ENCODE data around the gene SSB.
"Not testable (repeated sequence)": the region's sequence is repeated elsewhere in the genome, so short reads cannot be mapped to it uniquely, and the experiment has no call there.

Gene SSB

GRCh38 chr2:169790581-169790980, 8.1 kb upstream of the SSB start:
- DNase-seq, result no peak

DNA sequence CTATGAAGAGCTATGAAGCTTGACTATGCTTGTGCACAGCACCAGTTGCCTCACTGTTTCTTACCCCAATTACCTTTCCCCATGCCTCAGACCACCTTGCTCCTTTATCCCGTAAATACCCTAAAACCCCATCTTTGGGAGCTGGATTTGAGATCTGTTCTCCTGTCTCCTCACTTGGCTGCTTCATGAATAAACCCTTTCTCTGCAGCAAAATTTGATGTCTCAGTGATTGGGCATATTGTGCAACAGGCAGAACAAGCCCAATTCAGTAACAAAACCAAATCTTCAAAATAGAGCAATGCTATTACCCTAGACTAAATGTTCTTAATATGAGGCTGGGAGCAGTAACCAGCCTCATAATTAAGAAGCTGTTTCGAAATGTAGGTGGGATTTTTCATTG, 3.5 kb upstream of the SSB start:
- DNase-seq, result no peak

- DNase-seq, result no peak
These were observed 2.2 kb upstream of the SSB start for GRCh38 chr2:169796441-169796840.

DNA sequence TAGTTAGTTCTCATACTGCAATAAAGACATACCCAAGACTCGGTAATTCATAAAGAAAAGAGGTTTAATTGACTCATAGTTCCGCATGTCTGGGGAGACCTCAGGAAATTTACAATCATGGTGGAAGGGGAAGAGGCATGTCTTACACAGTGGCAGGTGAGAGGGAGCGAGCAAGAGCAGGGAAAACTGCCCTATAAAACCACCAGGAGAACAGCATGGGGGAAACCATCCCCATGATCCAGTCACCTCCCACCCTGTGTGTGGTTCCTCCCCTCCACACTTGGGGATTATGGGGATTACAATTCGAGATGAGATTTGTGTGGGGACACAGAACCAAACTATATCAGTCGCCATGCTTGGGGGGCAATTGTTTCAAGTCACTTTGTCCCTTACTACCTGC, 1.1 kb upstream of the SSB start:
- no peak for DNase-seq

GRCh38 chr2:169798397-169798717, 314 bp upstream of the SSB start:
- DNase-seq, result no peak

DNA sequence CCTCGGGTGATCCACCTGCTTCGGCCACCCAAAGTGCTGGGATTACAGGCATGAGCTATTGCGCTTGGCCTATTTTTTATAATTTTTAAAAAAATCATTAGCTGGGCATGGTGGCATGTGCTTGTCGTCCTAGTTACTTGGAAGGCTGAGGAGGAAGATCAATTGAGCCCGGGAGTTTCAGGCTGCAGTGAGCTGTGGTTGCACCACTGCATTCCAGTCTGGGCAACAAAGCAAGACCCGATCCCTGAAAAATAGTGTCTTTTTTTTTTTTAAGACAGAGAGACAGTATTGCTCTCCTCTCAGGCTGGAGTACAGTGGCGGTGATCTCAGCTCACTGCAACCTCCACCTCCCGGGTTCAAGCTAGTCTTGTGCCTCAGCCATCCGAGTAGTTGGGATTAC, 4.8 kb downstream of the SSB start:
- DNase-seq, result no peak

DNA sequence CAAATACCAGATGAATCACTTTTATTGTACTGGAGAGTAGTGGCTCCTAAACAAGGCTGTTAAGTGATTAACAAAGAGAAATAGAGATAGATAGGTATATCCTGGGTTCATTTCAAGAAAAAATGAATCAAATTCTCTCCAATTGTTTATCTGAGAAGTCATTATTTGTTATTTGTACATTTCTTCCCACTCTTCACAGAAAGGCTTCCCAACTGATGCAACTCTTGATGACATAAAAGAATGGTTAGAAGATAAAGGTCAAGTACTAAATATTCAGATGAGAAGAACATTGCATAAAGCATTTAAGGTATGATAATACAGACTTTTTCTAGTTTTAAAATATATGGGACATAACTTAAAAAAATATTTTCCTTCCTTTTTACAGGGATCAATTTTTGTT, 7.9 kb downstream of the SSB start:
- peak; percentile 30 for DNase-seq

DNA sequence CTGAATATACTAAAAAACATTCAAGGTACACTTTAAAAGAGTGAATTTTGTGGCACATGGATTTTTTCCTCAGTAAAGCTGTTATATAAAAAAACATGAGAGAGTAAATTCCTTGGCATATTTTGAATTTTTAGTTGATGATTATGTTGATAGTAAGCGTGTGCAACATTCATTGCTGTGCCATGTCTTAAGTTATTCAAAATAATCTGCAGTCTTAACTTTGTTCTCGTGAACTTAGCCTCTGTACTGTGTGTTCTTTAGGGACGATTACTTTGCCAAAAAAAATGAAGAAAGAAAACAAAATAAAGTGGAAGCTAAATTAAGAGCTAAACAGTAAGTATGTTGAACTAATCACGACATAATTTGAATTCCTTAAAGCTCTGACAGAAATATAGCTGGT, 9.6 kb downstream of the SSB start:
- DNase-seq, result no peak

GRCh38 chr2:169815849-169816248, 17.2 kb downstream of the SSB start:
- no peak for DNase-seq

- DNase-seq, result not testable (repeated sequence)
These were observed 18.3 kb downstream of the SSB start for GRCh38 chr2:169816961-169817360.

- DNase-seq, result not testable (repeated sequence)
These were observed 18.7 kb downstream of the SSB start for GRCh38 chr2:169817369-169817768.

DNA sequence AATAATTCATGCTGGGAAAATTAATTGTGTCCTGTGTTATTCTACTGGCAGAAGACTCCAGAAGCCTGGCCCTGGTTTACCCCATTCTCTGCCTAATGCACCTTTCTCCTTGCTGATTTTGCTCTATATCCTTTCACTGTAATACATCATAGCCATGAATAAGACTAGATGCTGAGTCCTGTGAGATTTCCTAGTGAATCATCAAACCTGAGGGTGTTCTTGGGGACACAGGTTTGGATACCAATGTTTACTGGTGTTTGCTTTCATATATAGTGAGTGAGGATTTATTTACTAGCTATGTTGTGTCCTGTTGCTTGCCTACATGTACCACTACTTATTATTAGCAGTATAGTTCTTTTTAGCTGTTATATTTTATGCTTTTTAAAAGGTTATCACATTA, 19.6 kb downstream of the SSB start:
- DNase-seq, result no peak

- no peak for DNase-seq
These were observed 20.4 kb downstream of the SSB start for GRCh38 chr2:169819106-169819505.

GRCh38 chr2:169820101-169820500, 21.4 kb downstream of the SSB start:
- DNase-seq, result not testable (repeated sequence)

GRCh38 chr2:169822036-169822435, 23.4 kb downstream of the SSB start:
- no peak for DNase-seq

GRCh38 chr2:169822785-169823392, 24.2 kb downstream of the SSB start:
- no peak for DNase-seq

DNA sequence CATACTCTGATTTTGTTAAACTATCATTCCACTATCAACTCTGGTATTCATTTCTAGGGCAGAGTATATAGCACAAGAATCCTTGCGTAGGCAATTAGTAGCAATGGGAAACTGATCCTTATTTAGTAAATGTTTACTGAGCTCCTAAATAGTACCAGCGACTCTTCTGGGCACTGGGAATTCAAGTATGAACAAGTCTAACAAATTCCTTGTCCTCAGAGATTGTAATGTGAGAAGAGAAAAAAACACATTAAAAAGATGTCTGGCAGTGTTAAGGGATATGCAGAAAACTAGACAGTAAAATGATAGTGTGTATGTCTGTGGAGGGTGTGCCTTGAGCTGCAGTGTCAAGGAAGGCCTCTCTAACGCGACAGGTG, 25.3 kb downstream of the SSB start:
- DNase-seq, result no peak

DNA sequence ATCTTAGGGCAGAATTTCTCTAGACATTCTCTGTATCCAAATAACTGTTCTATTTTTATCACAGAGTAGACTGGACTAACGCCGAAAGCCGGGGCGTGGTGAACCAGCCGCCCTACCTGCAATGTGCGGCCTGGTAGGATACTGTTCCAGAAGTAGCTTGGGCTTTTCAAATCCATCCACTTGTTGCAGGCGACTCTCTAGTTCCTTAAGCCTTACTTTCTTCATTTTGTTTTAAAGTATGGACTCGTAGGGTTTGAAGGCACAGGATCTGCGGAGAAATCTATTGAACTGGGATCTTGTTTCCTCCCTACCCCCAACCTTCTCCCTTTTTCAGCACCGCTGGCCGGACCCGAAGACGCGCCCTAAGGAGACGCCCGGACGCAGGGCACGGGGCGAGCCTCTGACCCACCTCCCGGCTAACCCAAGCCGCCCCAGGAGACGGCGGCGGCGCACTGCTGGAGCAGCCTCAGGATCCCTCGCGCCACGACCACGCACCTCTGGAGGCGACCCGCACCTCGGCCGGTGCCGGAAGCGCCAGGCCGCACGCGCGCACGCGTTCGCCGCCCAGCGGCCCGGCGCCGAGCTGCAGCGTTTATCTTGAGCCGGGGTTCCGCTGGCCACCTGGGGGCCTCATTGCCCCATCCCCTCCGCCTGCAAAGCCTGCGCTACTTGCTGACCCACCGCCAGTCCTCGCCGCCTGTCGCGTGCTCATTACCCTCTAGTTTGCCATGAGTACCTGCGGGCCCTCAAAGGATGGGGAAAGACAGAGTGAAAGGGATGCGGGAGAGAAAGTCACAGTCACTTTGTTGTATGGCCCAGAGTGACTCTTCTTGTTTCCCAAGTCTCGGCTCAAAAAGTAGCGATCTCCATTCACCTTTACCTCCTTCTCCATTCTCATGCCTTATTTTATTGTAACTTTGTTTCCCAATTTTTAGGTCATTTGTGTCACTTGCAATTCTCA, 26.0 kb downstream of the SSB start, which contains the start of gene METTL5:
METTL5 (minus strand) TSS at position 533 of the 961 bp plus-strand sequence; CDS start at position 225, 308 bp downstream.
- DNase-seq, result peak; percentile 88

DNA sequence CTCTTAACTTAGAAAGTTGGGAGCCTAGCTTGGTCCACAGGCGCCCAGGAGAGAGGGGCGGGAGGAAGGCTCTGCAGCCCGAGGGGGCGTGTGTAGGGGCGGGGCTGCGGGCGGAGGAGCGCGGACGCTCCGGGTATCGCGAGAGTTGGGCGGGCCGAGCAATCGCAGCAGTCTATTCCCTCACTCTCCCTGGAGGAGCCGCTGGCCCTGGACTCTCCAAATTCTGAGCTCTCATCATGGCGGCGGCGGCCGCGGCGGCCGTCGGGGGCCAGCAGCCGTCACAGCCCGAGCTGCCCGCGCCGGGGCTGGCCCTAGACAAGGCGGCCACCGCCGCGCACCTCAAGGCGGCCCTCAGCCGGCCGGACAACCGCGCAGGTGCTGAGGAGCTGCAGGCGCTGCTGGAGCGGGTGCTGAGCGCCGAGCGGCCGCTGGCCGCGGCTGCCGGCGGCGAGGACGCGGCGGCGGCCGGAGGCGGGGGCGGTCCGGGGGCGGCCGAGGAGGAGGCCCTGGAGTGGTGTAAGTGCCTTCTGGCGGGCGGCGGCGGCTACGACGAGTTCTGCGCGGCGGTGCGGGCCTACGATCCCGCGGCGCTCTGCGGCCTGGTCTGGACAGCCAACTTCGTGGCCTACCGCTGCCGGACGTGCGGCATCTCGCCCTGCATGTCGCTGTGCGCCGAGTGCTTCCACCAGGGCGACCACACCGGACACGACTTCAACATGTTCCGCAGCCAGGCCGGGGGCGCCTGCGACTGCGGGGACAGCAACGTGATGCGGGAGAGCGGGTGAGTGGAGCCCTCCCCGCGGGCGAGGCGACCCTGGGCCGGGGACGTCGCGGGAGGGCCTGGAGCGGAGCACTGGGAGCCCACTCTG, 28.8 kb downstream of the SSB start, which contains the start of gene UBR3:
UBR3 (plus strand) TSS at position 183 of the 869 bp plus-strand sequence; CDS start at position 237, 54 bp downstream.
- peak; percentile 96 for DNase-seq

- DNase-seq, result peak; percentile 39
These were observed 29.6 kb downstream of the SSB start for GRCh38 chr2:169828141-169828811.

DNA sequence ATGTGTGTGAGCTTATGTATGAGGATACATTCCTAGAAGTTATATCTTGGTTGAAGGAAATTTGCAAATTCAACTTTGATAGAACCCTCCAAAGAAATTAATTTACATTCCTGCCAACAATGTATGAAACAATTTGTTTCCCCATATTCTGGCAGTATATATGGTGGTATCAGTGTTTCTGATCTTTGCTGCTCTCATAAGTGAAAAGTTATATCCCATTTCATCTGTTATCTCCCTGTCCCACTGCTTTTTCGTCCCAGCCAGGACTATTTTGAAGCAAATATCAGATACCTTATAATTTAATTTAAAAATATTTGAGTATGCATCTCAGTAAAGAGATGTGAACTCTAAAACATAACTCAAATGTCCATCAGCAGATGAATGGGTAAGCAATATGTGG, 35.7 kb downstream of the SSB start:
- no peak for DNase-seq

- DNase-seq, result no peak
These were observed 40.2 kb downstream of the SSB start for GRCh38 chr2:169838743-169839489.
